ENCODE measurements around the gene OR8B3. TPM values are rescaled to one million over a fixed set of nuclear protein-coding genes. Genes with fewer than 3 reads are reported as not detected.

The OR8B3 gene
- polyA plus RNA-seq, 2 of the 4 experiments (the other 2 are of a cell fraction) = not detected

DNA sequence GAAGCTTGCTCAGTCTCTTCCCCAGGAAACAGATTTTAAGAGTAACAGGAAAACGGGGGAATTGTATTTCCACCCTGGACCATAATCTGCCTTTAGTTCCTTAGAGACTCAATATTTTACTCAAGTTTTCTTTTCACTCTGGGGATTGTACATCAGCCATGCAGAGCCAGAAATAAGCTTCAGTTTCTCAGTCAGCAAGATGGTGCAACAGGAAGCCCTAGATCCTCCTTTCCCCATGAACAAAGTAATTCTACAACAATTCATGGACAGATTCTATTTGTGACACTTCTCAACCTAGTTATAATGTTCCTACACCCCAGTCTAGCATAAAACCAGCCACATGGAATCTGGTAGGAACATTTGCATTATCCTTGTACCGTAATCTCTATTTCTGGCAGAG, 39.3 kb downstream of the OR8B3 start:
- Histone ChIP-seq H3K4me2 (no peak overlapping the region), H3K27ac (no peak overlapping the region), H3K4me1 (no peaks in the 10 kb centered on the region), H3K4me3 (no peak overlapping the region), H3K9me3 (no peaks in the 10 kb centered on the region)
- ATAC-seq (no peak), DNase-seq (ENCODE audit: low read depth in 1 of 2, low spot score in 1 of 2) (no peak), FAIRE-seq (no peak)
- ChIA-PET CTCF (interaction anchor here (0.6 kb wide), 1 partner anchor 1222 kb away, joined by 3 read pairs; no protein-coding TSS in a partner anchor), POLR2A (no interaction called here)
- 0% methylated on average over 2 of the region's 2 CpGs for WGBS (ENCODE audit: missing lambda C conversion rate)
- TF ChIP-seq, protein P1, sequence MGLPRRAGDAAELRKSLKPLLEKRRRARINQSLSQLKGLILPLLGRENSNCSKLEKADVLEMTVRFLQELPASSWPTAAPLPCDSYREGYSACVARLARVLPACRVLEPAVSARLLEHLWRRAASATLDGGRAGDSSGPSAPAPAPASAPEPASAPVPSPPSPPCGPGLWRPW (IDR thresholded peaks at IDR 0.05) = no peak
- TF ChIP-seq MYC (IDR thresholded peaks at IDR 0.05; ENCODE audit: borderline replicate concordance, low read length) (no peak), ATOH8 (CRISPR knock-in tag; IDR thresholded peaks at IDR 0.05; ENCODE audit: low read depth) (no peak), CBX2 (IDR thresholded peaks at IDR 0.05; ENCODE audit: borderline replicate concordance, low read depth) (no peak), SREBF2 (IDR thresholded peaks at IDR 0.05) (no peak), HEYL (CRISPR knock-in tag; IDR thresholded peaks at IDR 0.05) (no peak), FOSB (CRISPR knock-in tag; IDR thresholded peaks at IDR 0.05) (no peak), MAFK (IDR thresholded peaks at IDR 0.05; ENCODE audit: partially characterized antibody) (no peak)
- TF ChIP-seq, protein P2, sequence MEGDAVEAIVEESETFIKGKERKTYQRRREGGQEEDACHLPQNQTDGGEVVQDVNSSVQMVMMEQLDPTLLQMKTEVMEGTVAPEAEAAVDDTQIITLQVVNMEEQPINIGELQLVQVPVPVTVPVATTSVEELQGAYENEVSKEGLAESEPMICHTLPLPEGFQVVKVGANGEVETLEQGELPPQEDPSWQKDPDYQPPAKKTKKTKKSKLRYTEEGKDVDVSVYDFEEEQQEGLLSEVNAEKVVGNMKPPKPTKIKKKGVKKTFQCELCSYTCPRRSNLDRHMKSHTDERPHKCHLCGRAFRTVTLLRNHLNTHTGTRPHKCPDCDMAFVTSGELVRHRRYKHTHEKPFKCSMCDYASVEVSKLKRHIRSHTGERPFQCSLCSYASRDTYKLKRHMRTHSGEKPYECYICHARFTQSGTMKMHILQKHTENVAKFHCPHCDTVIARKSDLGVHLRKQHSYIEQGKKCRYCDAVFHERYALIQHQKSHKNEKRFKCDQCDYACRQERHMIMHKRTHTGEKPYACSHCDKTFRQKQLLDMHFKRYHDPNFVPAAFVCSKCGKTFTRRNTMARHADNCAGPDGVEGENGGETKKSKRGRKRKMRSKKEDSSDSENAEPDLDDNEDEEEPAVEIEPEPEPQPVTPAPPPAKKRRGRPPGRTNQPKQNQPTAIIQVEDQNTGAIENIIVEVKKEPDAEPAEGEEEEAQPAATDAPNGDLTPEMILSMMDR (IDR thresholded peaks at IDR 0.05) = no peak

DNA sequence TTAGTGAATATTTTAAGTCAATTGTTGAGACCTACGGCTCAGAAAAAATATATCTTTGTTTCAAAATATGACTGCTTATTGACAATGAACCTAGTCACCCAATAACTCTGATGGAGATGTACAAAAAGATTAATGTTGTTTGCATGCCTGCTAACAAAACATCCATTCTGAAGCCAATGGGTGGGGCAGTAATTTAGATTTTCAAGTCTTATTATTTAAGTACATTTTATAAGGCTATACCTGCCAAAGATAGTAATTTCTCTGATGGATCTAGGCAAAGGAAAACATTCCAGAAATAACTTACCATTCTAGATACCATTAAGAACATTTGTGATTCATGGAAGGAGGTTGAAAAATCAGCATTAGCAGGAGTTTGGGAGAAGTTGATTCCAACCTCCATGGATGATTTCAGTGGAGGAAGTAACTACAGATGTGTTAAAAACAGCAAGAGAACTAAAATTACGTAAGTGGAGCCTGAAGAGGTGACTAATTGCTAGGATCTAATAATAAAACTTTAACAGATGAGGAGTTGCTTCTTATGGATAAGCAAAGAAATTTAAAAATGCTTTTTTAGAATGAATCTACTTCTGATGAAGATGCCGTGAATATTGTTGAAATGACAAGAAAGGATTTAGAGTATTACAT, 52.4 kb downstream of the OR8B3 start:
- CTCF ChIA-PET = no interaction called here
- ATAC-seq (no peak), DNase-seq (ENCODE audit: low read depth in 1 of 2, low spot score in 1 of 2) (no peak), FAIRE-seq (no peak)
- 1% methylated on average over 3 of the region's 3 CpGs for WGBS (ENCODE audit: missing lambda C conversion rate)
- H3K4me2 ChIP-seq = no peak overlapping the region
- no peak overlapping the region for H3K4me3 ChIP-seq
- no peaks in the 10 kb centered on the region for H3K9me3 ChIP-seq
- no peak overlapping the region for H3K27ac ChIP-seq
- H3K4me1 ChIP-seq = no peaks in the 10 kb centered on the region
- POLR2A ChIA-PET = no interaction called here
- TF ChIP-seq HOXB13 (CRISPR knock-in tag; IDR thresholded peaks at IDR 0.05; ENCODE audit: low read depth) (no peak), JUN (IDR thresholded peaks at IDR 0.05) (no peak), MAZ (IDR thresholded peaks at IDR 0.05; ENCODE audit: borderline replicate concordance, low read depth, low read length) (no peak), E2F6 (IDR thresholded peaks at IDR 0.05; ENCODE audit: borderline replicate concordance, low read depth) (no peak), FOSL2 (IDR thresholded peaks at IDR 0.05) (no peak), FOSL2 (CRISPR knock-in tag; IDR thresholded peaks at IDR 0.05) (no peak), PBX3 (IDR thresholded peaks at IDR 0.05) (no peak), RCOR1 (IDR thresholded peaks at IDR 0.05; ENCODE audit: low read depth, low read length) (no peak), BHLHE40 (IDR thresholded peaks at IDR 0.05; ENCODE audit: low read depth, low read length) (no peak), ESRRA (IDR thresholded peaks at IDR 0.05; ENCODE audit: borderline replicate concordance, low read length) (no peak), GATA3 (IDR thresholded peaks at IDR 0.05; ENCODE audit: borderline replicate concordance) (no peak), HOXB5 (CRISPR knock-in tag; IDR thresholded peaks at IDR 0.05) (no peak), HOXA7 (CRISPR knock-in tag; IDR thresholded peaks at IDR 0.05) (no peak), RARB (CRISPR knock-in tag; IDR thresholded peaks at IDR 0.05) (no peak), SREBF2 (IDR thresholded peaks at IDR 0.05) (no peak), REST (IDR thresholded peaks at IDR 0.05) (no peak), NPAS2 (CRISPR knock-in tag; IDR thresholded peaks at IDR 0.05; ENCODE audit: borderline replicate concordance) (no peak), RNF2 (IDR thresholded peaks at IDR 0.05; ENCODE audit: borderline replicate concordance, low read depth) (no peak)
- TF ChIP-seq, protein P2 (IDR thresholded peaks at IDR 0.05) = no peak

Data from A549 (cell line).